HG03342 (cell line): ENCODE results near the gene MAML3.
A peak's percentile ranks its signal among the peaks of the same experiment; 100 is the strongest.

Experiments used
- ATAC-seq: cut with Tn5 transposase; IDR thresholded peaks from one replicate; pipeline ENCODE4 v1.9.1; 2021; ENCODE audit warnings: mild to moderate bottlenecking, moderate library complexity; ENCODE audit not compliant: unreplicated experiment

MAML3 gene

GRCh38 chr4:140080883-140081282 is 73.1 kb downstream of the MAML3 start:
- no peak for ATAC-seq

- ATAC-seq = no peak
Measured at GRCh38 chr4:140078366-140078765, 75.6 kb downstream of the MAML3 start.

GRCh38 chr4:140076307-140076706 is 77.7 kb downstream of the MAML3 start:
- ATAC-seq = no peak

DNA sequence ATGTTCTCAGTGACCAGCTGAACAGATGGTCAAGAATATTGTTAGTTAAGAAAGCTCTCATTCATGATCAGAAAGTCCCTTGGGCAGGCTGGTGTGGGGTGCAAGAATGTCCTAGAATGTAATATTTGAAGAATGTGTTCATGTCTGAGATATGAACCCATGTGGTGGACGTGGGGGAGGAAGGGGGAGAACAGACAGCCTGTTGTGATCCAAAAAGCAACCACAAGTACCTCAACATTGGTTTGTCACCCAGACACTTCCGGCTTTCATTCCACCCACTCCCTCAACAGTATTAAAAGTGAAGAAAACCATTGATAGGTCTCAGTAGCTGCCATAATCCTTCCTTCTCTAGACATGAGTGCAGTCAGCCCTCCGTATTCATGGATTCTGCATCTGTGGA is 82.2 kb downstream of the MAML3 start:
- ATAC-seq = peak; percentile 80

DNA sequence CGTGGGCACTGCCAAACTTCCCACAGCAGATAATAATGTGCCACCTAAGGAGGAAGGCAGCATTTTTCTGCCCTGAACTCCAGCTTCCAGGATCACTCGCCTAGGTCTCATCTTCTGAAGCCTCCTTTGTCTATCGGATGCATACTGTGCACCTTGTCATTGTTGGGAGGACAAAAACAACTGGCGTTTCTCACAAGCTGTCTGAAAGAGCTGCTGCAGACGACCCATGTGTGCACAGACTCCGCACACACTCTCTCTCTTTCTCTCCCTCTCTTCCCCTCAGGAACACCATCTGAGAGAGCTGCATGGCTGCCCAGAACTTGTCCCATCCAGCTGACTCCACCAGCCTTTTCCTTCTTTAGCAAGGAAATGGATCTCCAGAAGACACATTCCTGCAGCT is 83.0 kb downstream of the MAML3 start:
- no peak for ATAC-seq

DNA sequence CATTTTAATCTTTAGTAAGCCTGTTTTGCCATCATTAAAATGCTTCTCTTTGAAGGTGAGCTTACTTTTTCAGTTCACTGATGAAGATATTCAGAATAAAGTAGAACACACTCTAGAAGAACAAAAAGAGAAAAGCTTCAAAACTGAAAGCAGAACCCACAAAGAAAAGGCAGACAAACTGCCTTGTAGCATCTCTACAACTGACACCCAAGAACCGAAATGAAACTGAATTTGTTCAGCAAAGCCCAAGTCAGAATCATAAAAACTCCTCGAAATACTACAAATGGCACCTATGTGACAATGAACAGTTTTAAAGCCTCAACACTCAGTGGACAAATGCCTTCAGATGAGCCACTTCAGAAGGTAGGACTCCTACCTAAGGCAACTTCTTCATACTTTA is 83.6 kb downstream of the MAML3 start:
- no peak for ATAC-seq

- no peak for ATAC-seq
Measured at GRCh38 chr4:140069066-140069465, 84.9 kb downstream of the MAML3 start.

DNA sequence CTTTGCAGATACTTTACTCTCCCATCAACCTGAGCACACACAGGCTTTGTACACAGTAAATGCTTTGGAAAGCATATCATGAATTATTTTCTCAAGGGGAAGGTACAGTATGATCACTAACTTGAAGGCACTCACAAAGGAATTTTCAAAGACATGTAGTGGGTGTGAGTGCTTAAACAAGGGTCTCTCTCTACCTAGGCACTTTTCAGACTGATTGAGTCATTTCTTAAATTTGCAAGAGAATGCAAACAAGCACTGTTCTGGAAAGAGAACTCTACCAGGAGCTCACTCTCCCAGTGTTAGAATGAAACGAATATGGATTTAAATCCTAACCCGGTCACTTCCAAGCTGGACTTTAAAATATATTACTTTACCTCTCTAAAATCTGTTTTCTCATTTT is 85.7 kb downstream of the MAML3 start:
- ATAC-seq = no peak

- ATAC-seq = no peak
Measured at GRCh38 chr4:140066031-140066930, 87.7 kb downstream of the MAML3 start.

GRCh38 chr4:140065393-140065792 is 88.6 kb downstream of the MAML3 start:
- ATAC-seq = no peak

DNA sequence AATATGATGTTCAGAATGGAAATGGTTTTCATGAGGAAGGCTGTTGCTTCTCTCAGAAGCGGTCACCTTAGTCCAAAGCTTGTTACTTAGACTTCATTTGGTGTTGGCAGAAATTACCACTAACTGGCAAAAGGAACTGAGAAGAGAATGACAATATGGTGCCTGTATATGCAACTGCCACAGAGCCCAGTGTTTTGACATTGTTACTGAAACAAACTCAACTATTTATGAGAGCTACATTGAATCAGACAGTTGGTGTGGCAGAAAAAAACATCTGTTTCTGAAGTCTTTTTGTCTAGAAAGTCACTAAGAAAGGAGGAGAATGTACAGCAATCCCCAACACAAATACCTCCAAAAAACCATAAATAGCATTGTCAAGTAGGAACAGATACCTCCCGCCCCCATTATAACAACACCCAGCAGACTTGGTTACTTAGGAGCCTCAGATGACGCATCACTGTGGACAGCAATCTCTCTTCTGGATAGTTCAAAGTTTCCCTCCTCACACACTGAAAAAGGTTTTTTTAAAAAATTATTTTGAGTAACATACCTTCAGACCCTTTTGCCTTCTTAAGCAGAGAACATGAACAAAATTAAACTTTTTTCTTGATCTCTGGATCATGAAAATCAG is 92.2 kb downstream of the MAML3 start:
- no peak for ATAC-seq

- ATAC-seq = no peak
Measured at GRCh38 chr4:140061194-140061593, 92.8 kb downstream of the MAML3 start.

- no peak for ATAC-seq
Measured at GRCh38 chr4:140059159-140059558, 94.8 kb downstream of the MAML3 start.

GRCh38 chr4:140057701-140058100 is 96.3 kb downstream of the MAML3 start:
- no peak for ATAC-seq

DNA sequence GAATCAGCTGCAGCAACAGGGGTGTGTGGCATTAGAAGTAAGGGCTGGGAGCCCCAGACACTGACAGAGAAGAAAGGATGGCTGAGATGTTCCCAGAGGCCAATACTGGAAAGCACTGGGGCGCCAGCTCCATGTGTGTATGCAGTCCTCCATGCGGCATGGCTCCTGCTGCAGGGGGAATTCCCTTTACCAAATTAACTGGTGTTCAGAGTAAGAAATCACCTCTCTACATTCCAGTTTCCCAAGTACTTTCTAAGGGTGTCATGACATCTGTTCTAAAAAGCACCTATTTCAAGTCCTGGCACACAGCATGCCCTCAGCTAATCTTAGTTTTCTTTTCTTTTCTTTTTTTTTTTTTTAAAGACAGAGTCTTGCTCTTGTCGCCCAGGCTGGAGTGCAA is 98.0 kb downstream of the MAML3 start:
- ATAC-seq = no peak

GRCh38 chr4:140054861-140055260 is 99.1 kb downstream of the MAML3 start:
- ATAC-seq = no peak

DNA sequence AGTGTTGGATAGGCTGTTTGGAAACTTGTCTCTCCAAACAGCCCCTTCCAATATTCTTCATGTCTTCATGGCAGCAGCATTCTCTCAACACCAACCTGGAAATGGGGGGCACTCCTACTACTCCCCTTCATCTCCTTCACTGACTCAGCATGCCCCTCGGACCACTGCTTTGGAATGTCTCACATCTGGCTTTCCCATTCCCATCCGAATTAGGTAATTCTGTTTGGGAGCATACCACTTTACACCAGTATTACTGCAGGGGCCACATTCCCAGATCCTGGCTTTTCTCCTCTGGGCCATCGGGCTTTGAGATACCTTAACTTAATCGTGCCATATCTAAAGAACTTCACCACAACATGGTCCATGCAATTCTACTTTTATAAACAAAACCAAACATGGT is 100.8 kb downstream of the MAML3 start:
- ATAC-seq = no peak

DNA sequence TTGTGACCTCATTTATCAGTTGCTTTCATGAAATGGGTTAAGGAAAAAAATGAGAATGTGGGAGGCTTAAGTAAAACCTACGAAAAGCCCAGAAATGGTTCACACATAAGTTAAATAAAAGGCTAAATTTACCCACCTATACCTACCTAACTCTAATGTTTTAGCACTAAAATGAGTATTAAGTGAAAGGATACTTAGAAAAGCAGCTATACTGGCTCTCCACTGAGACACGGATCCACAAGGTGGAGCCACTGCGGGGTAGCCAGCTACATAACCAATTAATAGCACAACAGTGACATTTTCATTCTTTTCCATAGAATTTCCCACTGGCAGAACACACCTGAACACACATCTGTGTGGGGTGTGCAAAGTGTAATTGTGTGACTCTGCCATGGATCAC is 101.9 kb downstream of the MAML3 start:
- ATAC-seq = no peak

- no peak for ATAC-seq
Measured at GRCh38 chr4:140049849-140050637, 103.9 kb downstream of the MAML3 start.

GRCh38 chr4:140049024-140049848 is 104.7 kb downstream of the MAML3 start:
- peak; percentile 58 for ATAC-seq
